ENCODE results near the gene PRKN.

DNA sequence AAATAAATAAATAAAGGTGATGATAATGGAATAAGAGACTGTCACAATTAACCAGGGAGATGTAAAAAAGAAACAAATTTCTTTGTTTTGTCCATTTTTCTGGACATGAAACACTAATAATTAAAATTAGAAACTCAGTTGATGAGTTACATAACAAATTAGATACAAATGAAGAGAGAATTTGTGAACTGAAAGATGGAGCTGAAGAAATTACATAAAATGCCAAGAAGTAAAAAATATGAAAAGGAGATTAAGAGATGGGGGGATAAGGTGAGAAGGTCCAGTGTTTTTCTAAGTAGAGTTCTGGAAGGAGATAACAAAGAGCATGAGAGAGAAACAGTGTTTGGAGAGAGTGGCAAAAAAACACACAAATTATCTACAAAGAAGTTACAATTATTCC lies 1364.3 kb downstream of the PRKN start:
- no peak for TF ChIP-seq U2AF1 (optimal IDR thresholded peaks at IDR 0.05; ENCODE audit: low read depth, low read length)
- TF ChIP-seq POLR2A (conservative IDR thresholded peaks at IDR 0.05), result no peak
- TF ChIP-seq RFX5 (IDR thresholded peaks at IDR 0.05; ENCODE audit: low read depth, low read length), result no peak
- TF ChIP-seq LCOR (CRISPR knock-in tag; IDR thresholded peaks at IDR 0.05), result no peak
- TF ChIP-seq, protein P1, sequence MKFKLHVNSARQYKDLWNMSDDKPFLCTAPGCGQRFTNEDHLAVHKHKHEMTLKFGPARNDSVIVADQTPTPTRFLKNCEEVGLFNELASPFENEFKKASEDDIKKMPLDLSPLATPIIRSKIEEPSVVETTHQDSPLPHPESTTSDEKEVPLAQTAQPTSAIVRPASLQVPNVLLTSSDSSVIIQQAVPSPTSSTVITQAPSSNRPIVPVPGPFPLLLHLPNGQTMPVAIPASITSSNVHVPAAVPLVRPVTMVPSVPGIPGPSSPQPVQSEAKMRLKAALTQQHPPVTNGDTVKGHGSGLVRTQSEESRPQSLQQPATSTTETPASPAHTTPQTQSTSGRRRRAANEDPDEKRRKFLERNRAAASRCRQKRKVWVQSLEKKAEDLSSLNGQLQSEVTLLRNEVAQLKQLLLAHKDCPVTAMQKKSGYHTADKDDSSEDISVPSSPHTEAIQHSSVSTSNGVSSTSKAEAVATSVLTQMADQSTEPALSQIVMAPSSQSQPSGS (CRISPR knock-in tag; IDR thresholded peaks at IDR 0.05), result no peak
- no peak for TF ChIP-seq MECOM (CRISPR knock-in tag; IDR thresholded peaks at IDR 0.05)
- no peak for TF ChIP-seq KDM4B (IDR thresholded peaks at IDR 0.05; ENCODE audit: borderline replicate concordance in 2 of 2, low read depth in 1 of 2)
- no peak for TF ChIP-seq NR2C2 (CRISPR knock-in tag; IDR thresholded peaks at IDR 0.05)
- no peak for TF ChIP-seq NR2C2 (tag; IDR thresholded peaks at IDR 0.05)
